Naive thymus-derived CD8-positive, alpha-beta T cell (primary cell): Measurements from ENCODE around the gene PLA2G3. TPM values are rescaled to one million over a fixed set of nuclear protein-coding genes. Genes with fewer than 3 reads are reported as not detected.
A peak's percentile ranks its signal among the peaks of the same experiment; 100 is the strongest.
"Not testable (repeated sequence)": the region's sequence is repeated elsewhere in the genome, so short reads cannot be mapped to it uniquely, and the experiment has no call there.

Source experiments
- ATAC-seq, 2 donors: fragments of 150-1000 bp; cut with Tn5 transposase in 1 of 2; sonication (Bioruptor Pico), chemical (Tn5 transposase) in 1 of 2; 1 replicate in 1 of 2; 2 replicates in 1 of 2; pipeline ENCODE4 v1.10.0; 2021; ENCODE audit warnings: mild to moderate bottlenecking in 2 of 2, moderate library complexity in 2 of 2
- POLR2A ChIA-PET: fragments of 350-600 bp; sonication (Branson Sonifier 250); formaldehyde crosslinking; loops from one replicate; lab custom pipeline; 2021; ENCODE audit warnings: antibody characterized with exemption; lab: Charles Lee
- DNase-seq, 10 donors: peaks; one replicate each; pipeline versions ENCODE4 v3.0.0 to v3.0.0-alpha.2; 2020 to 2022
- H3K27ac Mint-ChIP-seq, 10 donors: one replicate each; pipeline ENCODE4 v1.8.0; 2020 to 2022; ENCODE audit warnings: mild to moderate bottlenecking in 10 of 10, mixed read lengths in 10 of 10, moderate library complexity in 4 of 10, inconsistent platforms in 1 of 10
- H3K27me3 Mint-ChIP-seq, 5 donors: one replicate each; pipeline ENCODE4 v1.8.0; 2021 to 2022; ENCODE audit warnings: mixed read lengths in 5 of 5
- H3K36me3 Mint-ChIP-seq, 3 donors: one replicate each; pipeline ENCODE4 v1.8.0; 2020 to 2022; ENCODE audit warnings: mixed read lengths in 3 of 3, mild to moderate bottlenecking in 2 of 3, inconsistent platforms in 1 of 3
- H3K4me1 Mint-ChIP-seq, 4 donors: one replicate each; pipeline ENCODE4 v1.8.0; 2021 to 2022; ENCODE audit warnings: mixed read lengths in 4 of 4
- H3K4me3 Mint-ChIP-seq, 10 donors: one replicate each; pipeline ENCODE4 v1.8.0; 2020 to 2022; ENCODE audit warnings: mild to moderate bottlenecking in 10 of 10, mixed read lengths in 10 of 10, moderate library complexity in 6 of 10, inconsistent platforms in 1 of 10
- H3K9me3 Mint-ChIP-seq, 9 donors: one replicate each; pipeline ENCODE4 v1.8.0; 2020 to 2022; ENCODE audit warnings: mixed read lengths in 9 of 9, mild to moderate bottlenecking in 3 of 9, inconsistent platforms in 1 of 9, moderate library complexity in 1 of 9
- polyA plus RNA-seq, 3 donors: library from polyadenylated mRNA; unstranded; fragments of 300-500 nt; fragmentation: Illumina TruSeq; gene quantifications; one replicate each; pipeline ENCODE4 v1.2.3, GENCODE V29; 2021
- total RNA-seq, 8 experiments: library from RNA in 2 of 8; stranded (reverse) in 2 of 8; gene quantifications; one replicate each; pipeline ENCODE4 v1.2.3 and lab custom pipeline; 2021 to 2026

PLA2G3 gene
- total and polyA plus RNA-seq, 5 experiments from 2014 or later = not detected

- Mint-ChIP-seq H3K4me3 (no peak overlapping the region), H3K27ac (peak overlapping the region in 3 of 10 donors; percentile 23 to 59 (median 30)), H3K4me1 (peaks cover 19 to 26% (median 21%) of the 10 kb centered on the region in 4 donors), H3K9me3 (no peaks in the 10 kb centered on the region), H3K36me3 (peaks cover 0 to 3% (median 0%) of the 10 kb centered on the region in 3 donors), H3K27me3 (no peaks in the 10 kb centered on the region)
- POLR2A ChIA-PET = interaction anchor here (0.9 kb wide), 1 partner anchor 19 kb away, joined by 3 read pairs; no protein-coding TSS in a partner anchor
- no peak for DNase-seq
- ATAC-seq = no peak
Observed at GRCh38 chr22:31103111-31103510, 37.2 kb downstream of the PLA2G3 start.

GRCh38 chr22:31102441-31103081 is 37.7 kb downstream of the PLA2G3 start:
- POLR2A ChIA-PET = interaction anchor here (0.9 to 1.2 kb wide), 2 partner anchors 8 to 18 kb away, joined by 3 read pairs; no protein-coding TSS in a partner anchor
- no peaks in the 10 kb centered on the region for H3K9me3 Mint-ChIP-seq
- ATAC-seq = no peak
- H3K4me3 Mint-ChIP-seq = peak overlapping the region in 1 of 10 donors; percentile 38
- H3K36me3 Mint-ChIP-seq = peaks cover 0 to 3% (median 0%) of the 10 kb centered on the region in 3 donors
- peak overlapping the region in 3 of 10 donors; percentile 23 to 76 (median 59) for H3K27ac Mint-ChIP-seq
- H3K4me1 Mint-ChIP-seq = peaks cover 15 to 21% (median 17%) of the 10 kb centered on the region in 4 donors
- no peaks in the 10 kb centered on the region for H3K27me3 Mint-ChIP-seq
- DNase-seq = peak in 1 of 10 donors; percentile 44

- POLR2A ChIA-PET = interaction anchor here (0.6 kb wide), 1 partner anchor 8 kb away, joined by 3 read pairs; no protein-coding TSS in a partner anchor
Observed at GRCh38 chr22:31100762-31101525, 39.4 kb downstream of the PLA2G3 start.

GRCh38 chr22:31099841-31100761 is 40.2 kb downstream of the PLA2G3 start:
- no peak for ATAC-seq
- Mint-ChIP-seq H3K4me3 (no peak overlapping the region), H3K4me1 (peaks cover 0 to 2% (median 0%) of the 10 kb centered on the region in 4 donors), H3K27ac (peak overlapping the region in 1 of 10 donors; percentile 73), H3K36me3 (no peaks in the 10 kb centered on the region), H3K27me3 (no peaks in the 10 kb centered on the region), H3K9me3 (no peaks in the 10 kb centered on the region)
- DNase-seq = peak in 1 of 10 donors; percentile 18
- POLR2A ChIA-PET = interaction anchor here (0.6 kb wide), 1 partner anchor 9 kb away, joined by 3 read pairs; no protein-coding TSS in a partner anchor

More at GRCh38 chr22:31100762-31101525, 39.4 kb downstream of the PLA2G3 start:
- ATAC-seq = no peak
- Mint-ChIP-seq H3K4me1 (peaks cover 1 to 6% (median 4%) of the 10 kb centered on the region in 4 donors), H3K4me3 (no peak overlapping the region), H3K27me3 (no peaks in the 10 kb centered on the region), H3K9me3 (no peaks in the 10 kb centered on the region), H3K36me3 (peaks cover 0 to 3% (median 0%) of the 10 kb centered on the region in 3 donors), H3K27ac (peak overlapping the region in 3 of 10 donors; percentile 11 to 70 (median 53))
- no peak for DNase-seq

DNA sequence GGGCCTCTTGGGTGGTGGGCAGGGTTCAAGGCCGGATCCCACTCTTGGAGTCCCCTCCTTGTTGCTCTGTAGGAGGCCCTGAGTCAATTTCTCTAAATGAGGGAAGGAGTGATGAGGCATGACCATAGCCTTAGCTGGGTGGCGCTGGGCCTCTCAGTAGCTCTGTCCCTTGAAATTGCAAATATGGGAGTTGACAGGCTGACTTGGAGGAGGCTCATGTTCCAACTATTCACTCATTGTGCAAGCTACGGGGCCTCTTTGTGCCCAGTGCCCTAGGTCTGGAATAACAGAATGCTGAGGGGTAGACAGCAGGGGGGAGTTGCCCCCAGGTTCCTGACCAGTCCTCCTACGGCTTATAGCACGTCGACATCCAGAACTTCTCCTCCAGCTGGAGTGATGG is 40.9 kb downstream of the PLA2G3 start:
- Mint-ChIP-seq H3K4me1 (peaks cover 0 to 2% (median 0%) of the 10 kb centered on the region in 4 donors), H3K27me3 (no peaks in the 10 kb centered on the region), H3K27ac (no peak overlapping the region), H3K4me3 (no peak overlapping the region), H3K36me3 (no peaks in the 10 kb centered on the region), H3K9me3 (no peaks in the 10 kb centered on the region)
- no peak for DNase-seq
- no peak for ATAC-seq
- POLR2A ChIA-PET = no interaction called here

DNA sequence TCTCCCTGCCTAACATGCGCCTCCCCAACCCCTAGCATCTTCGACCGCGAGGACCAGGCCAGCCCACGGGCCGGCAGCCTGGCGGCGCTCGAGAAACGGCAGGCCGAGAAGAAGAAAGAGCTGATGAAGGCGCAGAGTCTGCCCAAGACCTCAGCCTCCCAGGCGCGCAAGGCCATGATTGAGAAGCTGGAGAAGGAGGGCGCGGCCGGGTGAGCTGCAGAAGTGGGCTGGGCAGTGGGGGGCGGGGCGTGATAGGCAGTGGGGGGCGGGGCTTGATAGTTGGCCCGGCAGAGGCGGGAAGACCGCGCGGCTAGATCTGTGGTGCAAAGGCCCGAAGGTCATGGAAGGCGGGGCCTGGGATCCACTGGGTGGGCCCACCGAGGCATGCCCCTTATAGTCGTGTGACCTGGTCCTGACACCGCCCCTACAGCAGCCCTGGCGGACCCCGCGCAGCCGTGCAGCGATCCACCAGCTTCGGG is 41.6 kb downstream of the PLA2G3 start:
- Mint-ChIP-seq H3K4me1 (peaks cover 0 to 2% (median 0%) of the 10 kb centered on the region in 4 donors), H3K36me3 (no peaks in the 10 kb centered on the region), H3K27me3 (no peaks in the 10 kb centered on the region), H3K9me3 (no peaks in the 10 kb centered on the region), H3K27ac (no peak overlapping the region), H3K4me3 (no peak overlapping the region)
- no peak for DNase-seq
- ATAC-seq = no peak
- POLR2A ChIA-PET = no interaction called here

- Mint-ChIP-seq H3K4me1 (peaks cover 0 to 2% (median 0%) of the 10 kb centered on the region in 4 donors), H3K4me3 (no peak overlapping the region), H3K36me3 (no peaks in the 10 kb centered on the region), H3K27me3 (no peaks in the 10 kb centered on the region), H3K27ac (no peak overlapping the region), H3K9me3 (no peaks in the 10 kb centered on the region)
- POLR2A ChIA-PET = no interaction called here
- ATAC-seq (no peak), DNase-seq (no peak)
Observed at GRCh38 chr22:31097941-31098631, 42.2 kb downstream of the PLA2G3 start.

DNA sequence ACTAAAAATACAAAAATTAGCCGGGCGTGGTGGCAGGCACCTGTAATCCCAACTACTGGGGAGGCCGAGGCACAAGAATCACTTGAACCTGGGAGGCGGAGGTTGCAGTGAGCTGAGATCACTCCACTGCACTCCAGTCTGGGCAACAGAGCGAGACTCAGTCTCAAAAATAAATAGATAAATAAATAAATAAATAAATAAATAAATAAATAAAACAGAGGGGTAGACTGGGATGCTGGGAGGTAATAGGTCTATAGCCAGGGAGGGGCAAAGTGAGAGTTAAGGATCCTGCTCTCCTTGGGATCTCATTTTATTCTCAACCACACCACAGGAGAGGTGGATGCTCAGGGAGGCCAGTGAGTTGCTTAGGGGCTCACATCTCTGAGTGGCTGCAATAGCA is 42.8 kb downstream of the PLA2G3 start:
- POLR2A ChIA-PET, H3K9me3 Mint-ChIP-seq, H3K4me3 Mint-ChIP-seq, H3K27me3 Mint-ChIP-seq, DNase-seq, H3K27ac Mint-ChIP-seq, ATAC-seq, H3K4me1 Mint-ChIP-seq, H3K36me3 Mint-ChIP-seq: not testable (repeated sequence)

GRCh38 chr22:31096657-31097279 is 43.5 kb downstream of the PLA2G3 start:
- POLR2A ChIA-PET = interaction anchor here (0.7 to 1.6 kb wide), 2 partner anchors 10 to 144 kb away, joined by 3 to 4 read pairs; partner anchors contain the start of gene SELENOM
- Mint-ChIP-seq H3K9me3 (no peaks in the 10 kb centered on the region), H3K27me3 (no peaks in the 10 kb centered on the region), H3K4me1 (peaks cover 0 to 2% (median 0%) of the 10 kb centered on the region in 4 donors), H3K4me3 (no peak overlapping the region), H3K36me3 (no peaks in the 10 kb centered on the region), H3K27ac (peak overlapping the region in 1 of 10 donors; percentile 58)
- DNase-seq (no peak), ATAC-seq (no peak)

DNA sequence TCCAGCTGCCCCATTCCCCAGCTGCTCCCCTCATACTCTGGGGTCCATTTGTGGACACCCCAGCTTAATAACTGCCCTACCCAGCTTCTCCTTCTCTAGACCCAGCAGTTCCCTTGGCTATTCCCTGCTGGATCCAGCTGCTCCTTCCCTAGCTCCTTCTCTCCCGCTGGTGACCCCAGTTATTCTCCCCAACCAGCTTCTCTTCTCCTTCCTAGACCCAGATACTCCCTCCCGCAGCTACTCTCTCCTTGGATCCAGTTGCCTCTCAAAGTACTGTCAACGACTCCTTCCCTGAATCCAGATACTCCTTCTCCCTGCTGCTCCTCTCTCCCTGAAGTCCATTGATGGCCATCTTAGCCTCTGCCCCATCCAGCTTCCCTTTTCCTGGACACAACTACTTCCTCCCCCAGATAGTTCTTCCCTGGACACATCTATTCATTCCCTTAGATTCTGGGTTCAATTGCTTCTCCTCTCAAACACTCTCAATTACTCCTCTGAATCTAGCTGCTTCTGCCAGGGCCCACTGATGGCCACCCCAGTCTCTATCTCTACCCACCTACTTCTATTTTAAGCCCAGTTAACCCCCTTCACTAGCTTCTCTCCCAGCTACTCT is 44.6 kb downstream of the PLA2G3 start:
- Mint-ChIP-seq H3K4me3 (no peak overlapping the region), H3K27me3 (no peaks in the 10 kb centered on the region), H3K9me3 (no peaks in the 10 kb centered on the region), H3K4me1 (peaks cover 0 to 2% (median 0%) of the 10 kb centered on the region in 4 donors), H3K36me3 (no peaks in the 10 kb centered on the region), H3K27ac (peak overlapping the region in 2 of 10 donors; percentile 24 to 55)
- DNase-seq (no peak), ATAC-seq (no peak)
- POLR2A ChIA-PET = interaction anchor here (0.5 to 1.6 kb wide), 4 partner anchors 11 to 273 kb away, joined by 3 to 4 read pairs (median 4); partner anchors contain the start of gene SELENOM

- Mint-ChIP-seq H3K9me3 (no peaks in the 10 kb centered on the region), H3K4me1 (no peaks in the 10 kb centered on the region), H3K27ac (peak overlapping the region in 1 of 10 donors; percentile 25), H3K4me3 (no peak overlapping the region), H3K27me3 (no peaks in the 10 kb centered on the region), H3K36me3 (no peaks in the 10 kb centered on the region)
- ATAC-seq = no peak
- POLR2A ChIA-PET = interaction anchor here (1.0 kb wide), 1 partner anchor 12 kb away, joined by 3 read pairs; the partner anchor contains the start of gene SELENOM
- no peak for DNase-seq
Observed at GRCh38 chr22:31094741-31095140, 45.6 kb downstream of the PLA2G3 start.
